GM19397 (cell line): ENCODE measurements around the gene SAP25.
"Not testable (repeated sequence)": the region's sequence is repeated elsewhere in the genome, so short reads cannot be mapped to it uniquely, and the experiment has no call there.

Experiments used
- ATAC-seq: cut with Tn5 transposase; IDR thresholded peaks from one replicate; pipeline ENCODE4 v1.9.1; 2021; ENCODE audit warnings: mild to moderate bottlenecking, moderate library complexity; ENCODE audit not compliant: unreplicated experiment

Gene SAP25

GRCh38 chr7:100576384-100576993, 2.8 kb upstream of the SAP25 start:
- ATAC-seq = no peak

DNA sequence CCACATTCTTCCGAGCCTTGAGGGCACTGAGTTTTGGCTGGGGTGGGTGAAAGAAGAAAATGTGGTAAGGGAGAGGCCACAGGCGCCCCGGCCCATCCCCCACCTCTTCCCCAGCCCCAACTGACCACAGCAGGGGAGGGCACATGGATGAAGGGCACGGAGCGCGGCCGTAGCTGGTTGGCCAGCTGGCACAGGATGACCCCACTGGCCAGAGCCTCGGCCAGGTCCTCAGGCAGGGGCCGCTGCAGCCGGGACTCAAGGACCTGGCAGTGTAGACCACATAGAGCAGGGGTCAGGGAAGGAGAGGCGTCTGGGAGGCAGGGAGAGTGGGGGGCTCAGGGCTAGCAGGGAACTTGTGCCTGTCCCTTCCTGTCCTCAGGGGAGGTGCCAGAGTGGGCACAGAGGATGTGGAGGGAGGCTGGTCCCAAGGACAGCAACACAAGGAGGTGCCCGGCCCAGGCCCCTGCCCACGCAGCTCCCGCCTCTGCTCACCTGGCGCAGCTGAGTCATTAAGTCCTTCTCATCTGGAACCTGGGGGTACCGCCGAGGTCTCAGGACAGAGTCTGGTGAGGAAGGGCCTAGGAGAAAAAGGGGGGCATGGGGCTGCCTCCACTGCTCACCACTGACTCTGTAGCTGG, 2.2 kb upstream of the SAP25 start:
- no peak for ATAC-seq

DNA sequence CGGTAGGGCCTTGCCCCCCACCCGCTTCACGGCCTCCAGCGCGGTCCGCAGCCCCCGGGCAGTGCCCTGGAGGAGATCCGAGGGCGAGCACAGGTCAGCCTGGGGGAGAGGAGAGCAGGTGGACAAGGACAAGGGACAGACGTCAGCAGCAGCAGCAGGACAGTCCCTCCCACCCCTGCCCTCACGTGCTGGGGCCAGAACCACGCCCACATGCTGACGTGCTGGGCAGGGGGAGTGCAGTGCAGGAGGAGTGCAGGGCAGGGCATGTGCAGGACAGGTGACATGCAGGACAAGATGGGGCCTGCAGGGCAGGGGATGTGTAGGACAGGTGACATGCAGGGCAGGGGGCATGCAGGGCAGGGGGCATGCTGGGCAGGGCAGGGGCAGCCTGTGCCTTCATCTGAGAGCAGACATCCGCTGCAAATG, 1.5 kb upstream of the SAP25 start:
- no peak for ATAC-seq

GRCh38 chr7:100574362-100575205, 884 bp upstream of the SAP25 start:
- ATAC-seq = no peak

DNA sequence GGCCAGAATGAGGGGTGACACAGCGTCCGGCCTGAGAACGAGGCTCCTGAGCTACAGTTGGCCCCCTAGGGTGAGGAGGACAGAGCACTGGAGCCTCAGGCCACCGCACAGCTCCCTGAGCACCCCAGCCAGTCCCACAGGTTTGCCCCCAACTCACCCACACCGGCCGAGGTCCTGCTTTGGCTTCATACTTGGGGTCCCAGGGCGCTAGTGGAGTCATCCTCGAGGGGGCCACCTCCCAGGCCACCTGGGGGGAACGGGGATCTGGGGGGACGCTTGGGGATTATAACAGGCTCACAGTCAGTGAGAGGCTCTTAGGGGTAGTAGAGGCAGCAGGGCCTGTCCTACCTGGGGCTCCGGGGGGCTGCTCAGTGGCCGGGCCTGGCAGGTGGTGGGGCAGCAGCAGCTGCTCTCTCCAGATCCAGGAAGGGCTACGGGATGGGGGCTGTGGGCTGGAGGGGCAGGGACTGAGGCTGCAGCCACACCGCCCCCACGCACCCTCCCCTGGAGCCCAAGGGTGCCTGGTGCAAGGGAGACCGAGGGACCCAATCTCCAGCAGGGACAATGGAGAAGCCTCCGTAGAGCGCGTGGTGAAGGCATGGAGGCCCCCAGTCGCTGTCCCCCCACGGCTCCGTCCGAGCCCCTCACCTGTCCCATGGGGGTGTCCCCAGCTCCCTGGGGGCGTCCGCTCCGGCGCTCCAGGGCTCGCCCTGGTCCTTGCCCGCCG, 588 bp downstream of the SAP25 start:
- no peak for ATAC-seq

GRCh38 chr7:100572281-100572948, 1.3 kb downstream of the SAP25 start:
- no peak for ATAC-seq

- no peak for ATAC-seq
Measured at GRCh38 chr7:100571829-100572116, 1.9 kb downstream of the SAP25 start.

- no peak for ATAC-seq
Measured at GRCh38 chr7:100570954-100571828, 2.5 kb downstream of the SAP25 start.

DNA sequence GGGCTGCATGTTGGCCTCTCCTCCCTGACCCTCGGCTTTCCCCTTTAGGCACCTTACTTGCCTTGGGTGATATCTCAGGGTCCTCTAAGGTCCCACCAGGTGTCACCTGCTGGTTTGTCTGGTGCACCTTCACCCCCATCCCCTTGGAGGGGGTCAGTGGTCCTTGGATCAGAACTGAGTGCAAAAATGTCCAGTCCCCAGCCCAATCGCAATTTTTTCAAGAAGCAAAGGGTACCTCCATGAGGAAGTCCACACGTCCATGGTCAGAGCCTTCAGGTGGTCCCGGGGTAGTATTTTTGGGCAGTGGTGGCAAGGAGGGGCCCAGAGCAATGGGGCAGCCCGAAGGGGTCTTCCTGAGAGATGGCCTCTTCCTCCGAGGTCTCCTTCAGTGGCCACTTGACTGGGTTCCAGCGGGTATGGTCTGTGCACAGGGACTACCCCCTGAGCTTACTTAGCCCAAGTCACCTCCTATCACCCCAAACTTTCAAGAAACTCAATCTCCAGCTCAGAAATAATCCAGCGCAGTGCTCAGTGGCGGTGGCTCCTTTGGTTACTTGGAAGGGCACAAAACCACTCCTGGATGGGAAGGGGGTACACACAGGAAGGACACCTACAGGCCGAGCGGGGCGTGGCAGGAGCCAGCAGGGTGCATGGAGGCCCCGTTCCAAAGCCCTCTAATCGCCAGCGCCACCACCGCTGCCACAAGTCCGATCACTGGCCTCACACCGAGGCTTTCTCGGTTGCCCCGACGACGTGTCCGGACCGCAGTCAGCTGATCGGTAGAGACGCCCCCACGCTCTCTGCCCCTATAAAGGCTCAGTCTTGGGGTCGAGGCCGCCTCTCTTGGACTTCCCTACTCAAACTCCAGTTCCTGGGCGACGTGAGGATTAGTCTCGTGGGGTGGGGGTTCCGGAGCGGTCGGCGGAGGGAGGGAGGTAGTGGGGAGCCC, 4.5 kb downstream of the SAP25 start:
- no peak for ATAC-seq

- no peak for ATAC-seq
Measured at GRCh38 chr7:100568176-100568895, 5.4 kb downstream of the SAP25 start.

GRCh38 chr7:100567751-100568175, 5.9 kb downstream of the SAP25 start:
- ATAC-seq = no peak

- ATAC-seq = no peak
Measured at GRCh38 chr7:100567031-100567730, 6.5 kb downstream of the SAP25 start.

DNA sequence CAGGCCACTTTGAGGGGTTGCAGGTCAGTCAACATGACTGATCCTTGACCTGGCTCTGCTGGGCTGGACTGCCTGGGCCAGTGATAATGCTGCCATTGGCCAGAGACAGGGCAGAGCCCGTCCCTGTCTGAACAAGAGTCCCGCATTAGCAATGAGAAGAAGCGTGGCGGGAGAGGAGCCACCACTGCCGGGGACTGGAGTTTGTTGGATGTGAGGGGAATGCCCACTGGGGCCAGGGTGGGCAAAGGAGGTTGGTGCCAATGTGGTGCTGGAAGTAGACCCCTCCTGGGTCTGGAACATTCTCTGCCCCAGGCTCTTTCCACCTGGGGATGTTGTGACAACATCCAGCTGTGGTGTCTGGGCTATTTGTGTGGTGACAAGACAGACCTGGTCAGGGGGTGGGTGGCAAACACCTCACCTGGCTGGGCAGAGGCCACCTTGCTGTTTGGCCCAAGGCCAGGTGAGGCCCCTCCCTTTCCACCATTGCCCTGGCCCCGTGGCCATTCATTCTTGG, 7.6 kb downstream of the SAP25 start:
- ATAC-seq = no peak

DNA sequence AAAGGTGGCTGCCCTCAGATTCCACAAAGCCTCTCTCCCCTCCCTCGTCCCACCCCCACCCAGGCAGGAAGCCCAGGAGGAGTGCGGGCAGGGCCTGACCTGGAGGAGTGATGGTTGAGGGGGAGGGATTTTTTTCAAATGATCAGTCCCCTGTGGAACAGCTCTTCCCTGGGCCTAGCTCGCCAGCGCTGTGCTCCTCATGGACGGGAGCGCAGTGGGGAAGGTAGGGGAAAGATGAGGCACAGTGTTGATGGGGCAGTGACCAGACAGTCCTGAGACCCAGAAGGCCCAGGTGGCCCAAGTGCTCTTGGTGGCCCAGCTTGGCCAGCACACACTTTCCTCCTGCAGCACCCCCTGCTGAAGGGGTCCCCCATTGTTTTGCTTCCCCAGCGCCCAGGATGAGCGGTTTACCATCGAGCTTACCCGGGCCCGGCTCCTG, 8.5 kb downstream of the SAP25 start:
- ATAC-seq = no peak

DNA sequence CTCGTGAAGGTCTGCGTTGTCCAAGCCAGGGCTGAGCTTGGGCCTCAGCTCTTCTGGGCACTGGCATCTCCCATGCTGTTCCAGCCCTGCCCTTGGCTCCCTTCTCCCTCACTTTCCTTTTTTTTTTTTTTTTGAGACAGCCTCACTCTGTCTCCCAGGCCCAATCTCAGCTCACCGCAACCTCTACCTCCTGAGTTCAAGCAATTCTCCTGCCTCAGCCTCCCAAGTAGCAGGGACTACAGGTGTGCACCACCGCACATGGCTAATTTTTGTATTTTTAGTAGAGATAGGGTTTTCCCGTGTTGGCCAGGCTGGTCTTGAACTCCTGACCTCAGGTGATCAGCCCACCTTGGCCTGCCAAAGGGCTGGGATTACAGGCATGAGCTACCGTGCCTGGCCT, 9.3 kb downstream of the SAP25 start:
- not testable (repeated sequence) for ATAC-seq

GRCh38 chr7:100563809-100564400, 9.8 kb downstream of the SAP25 start:
- ATAC-seq = no peak

DNA sequence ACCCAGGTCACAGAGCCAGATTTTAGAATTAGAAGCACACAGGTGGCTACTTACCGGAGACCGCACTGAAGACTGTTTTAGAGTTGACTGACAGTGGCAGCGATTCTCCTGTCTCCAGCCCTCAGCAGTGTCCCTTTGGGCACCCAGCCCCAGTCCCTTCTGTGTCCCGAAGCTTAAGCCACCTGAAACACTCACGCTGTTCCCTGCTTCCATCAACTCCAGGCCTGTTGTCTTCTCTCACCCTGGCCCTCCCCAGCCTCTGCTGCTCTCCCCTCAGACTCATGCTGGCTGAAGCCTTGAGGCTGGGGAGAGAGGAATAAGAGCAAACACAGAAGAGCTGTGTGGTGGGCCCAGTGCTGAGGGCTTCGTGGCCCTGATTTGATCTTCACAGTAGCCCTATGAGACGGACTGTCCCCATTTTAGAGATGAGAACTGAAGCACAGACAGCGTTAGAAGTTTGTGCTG, 10.6 kb downstream of the SAP25 start:
- no peak for ATAC-seq
